HG02884 (cell line): Measurements from ENCODE around the gene NRDC.

Experiments used
- ATAC-seq: cut with Tn5 transposase; IDR thresholded peaks from one replicate; pipeline ENCODE4 v1.9.1; 2021; ENCODE audit warnings: mild to moderate bottlenecking, moderate library complexity; ENCODE audit not compliant: unreplicated experiment

NRDC gene

GRCh38 chr1:51784997-51785421, 93.5 kb downstream of the NRDC start:
- no peak for ATAC-seq

GRCh38 chr1:51780927-51781326, 97.6 kb downstream of the NRDC start:
- no peak for ATAC-seq

GRCh38 chr1:51776408-51776807, 102.1 kb downstream of the NRDC start:
- ATAC-seq, result no peak

GRCh38 chr1:51768971-51769588, 109.4 kb downstream of the NRDC start:
- ATAC-seq, result no peak

- ATAC-seq, result no peak
These were observed 117.2 kb downstream of the NRDC start for GRCh38 chr1:51761351-51761750.

- ATAC-seq, result no peak
These were observed 117.7 kb downstream of the NRDC start for GRCh38 chr1:51760872-51761271.

- ATAC-seq, result no peak
These were observed 120.2 kb downstream of the NRDC start for GRCh38 chr1:51758310-51758709.

- ATAC-seq, result no peak
These were observed 122.2 kb downstream of the NRDC start for GRCh38 chr1:51756290-51756689.

- no peak for ATAC-seq
These were observed 123.1 kb downstream of the NRDC start for GRCh38 chr1:51755437-51755836.

GRCh38 chr1:51754666-51755065, 123.9 kb downstream of the NRDC start:
- no peak for ATAC-seq

- ATAC-seq, result no peak
These were observed 124.6 kb downstream of the NRDC start for GRCh38 chr1:51753969-51754368.

GRCh38 chr1:51752073-51752948, 126.2 kb downstream of the NRDC start:
- ATAC-seq, result no peak

- ATAC-seq, result no peak
These were observed 127.8 kb downstream of the NRDC start for GRCh38 chr1:51750729-51751128.

GRCh38 chr1:51750218-51750617, 128.3 kb downstream of the NRDC start:
- no peak for ATAC-seq

GRCh38 chr1:51749151-51749550, 129.4 kb downstream of the NRDC start:
- ATAC-seq, result no peak

GRCh38 chr1:51745304-51745570, 133.3 kb downstream of the NRDC start:
- no peak for ATAC-seq

- no peak for ATAC-seq
These were observed 133.8 kb downstream of the NRDC start for GRCh38 chr1:51744506-51745303.

- no peak for ATAC-seq
These were observed 137.3 kb downstream of the NRDC start for GRCh38 chr1:51741121-51741681.

- no peak for ATAC-seq
These were observed 137.9 kb downstream of the NRDC start for GRCh38 chr1:51740652-51741051.
